ENCODE measurements around the gene GCH1. TPM values are rescaled to one million over a fixed set of nuclear protein-coding genes. Genes with fewer than 3 reads are reported as not detected.

Gene GCH1
- total RNA-seq, 2 experiments from 2014 or later: 18.4 to 20.4 TPM

- no peak for DNase-seq
- Histone ChIP-seq H3K4me1 (ENCODE audit: insufficient read depth, low read length) (no peaks in the 10 kb centered on the region), H3K9me3 (ENCODE audit: control insufficient read depth in 1 of 2, insufficient read depth in 1 of 2, low read length in 2 of 2) (peaks cover 7 to 20% of the 10 kb centered on the region in 2 experiments), H3K36me3 (ENCODE audit: insufficient read depth, low read length) (no peaks in the 10 kb centered on the region), H3K27ac (ENCODE audit: low read depth in 1 of 2, low read length in 2 of 2) (no peak overlapping the region), H3K4me3 (ENCODE audit: low read length) (no peak overlapping the region), H3K27me3 (ENCODE audit: control insufficient read depth in 1 of 2, insufficient read depth in 2 of 2, low read length in 2 of 2) (no peaks in the 10 kb centered on the region)
- intact Hi-C loops (cut with DNase I, micrococcal nuclease): no loop called here
- H3K4me3 Mint-ChIP-seq: no peak overlapping the region
- H3K4me1 Mint-ChIP-seq (ENCODE audit: low read depth): no peaks in the 10 kb centered on the region
- ChIA-PET POLR2A (interaction anchor here (1.0 kb wide), 1 partner anchor 10 kb away, joined by 3 read pairs; no protein-coding TSS in a partner anchor), CTCF (no interaction called here)
- no peaks in the 10 kb centered on the region for H3K36me3 Mint-ChIP-seq (ENCODE audit: low read depth)
- TF ChIP-seq CTCF (IDR thresholded peaks at IDR 0.05): no peak
- no peaks in the 10 kb centered on the region for H3K27me3 Mint-ChIP-seq
- no peak overlapping the region for H3K27ac Mint-ChIP-seq
- H3K9me3 Mint-ChIP-seq: peaks cover 19% of the 10 kb centered on the region
- ATAC-seq (ENCODE audit: poor library complexity): no peak
These were observed 74.6 kb downstream of the GCH1 start for GRCh38 chr14:54828037-54828436.

- intact Hi-C loops (cut with DNase I, micrococcal nuclease): no loop called here
- H3K4me1 ChIP-seq (ENCODE audit: insufficient read depth, low read length): no peaks in the 10 kb centered on the region
- ChIA-PET POLR2A (no interaction called here), CTCF (no interaction called here)
- no peaks in the 10 kb centered on the region for H3K27me3 ChIP-seq (ENCODE audit: control insufficient read depth in 1 of 2, insufficient read depth in 2 of 2, low read length in 2 of 2)
- H3K4me1 Mint-ChIP-seq (ENCODE audit: low read depth): no peaks in the 10 kb centered on the region
- no peak for DNase-seq
- H3K27ac Mint-ChIP-seq: no peak overlapping the region
- H3K36me3 Mint-ChIP-seq (ENCODE audit: low read depth): no peaks in the 10 kb centered on the region
- H3K9me3 ChIP-seq (ENCODE audit: control insufficient read depth in 1 of 2, insufficient read depth in 1 of 2, low read length in 2 of 2): peaks cover 5 to 13% of the 10 kb centered on the region in 2 experiments
- no peak overlapping the region for H3K4me3 Mint-ChIP-seq
- H3K9me3 Mint-ChIP-seq: peaks cover 15% of the 10 kb centered on the region
- no peak for ATAC-seq (ENCODE audit: poor library complexity)
- no peak overlapping the region for H3K27ac ChIP-seq (ENCODE audit: low read depth in 1 of 2, low read length in 2 of 2)
- H3K4me3 ChIP-seq (ENCODE audit: low read length): no peak overlapping the region
- peaks cover 8% of the 10 kb centered on the region for H3K27me3 Mint-ChIP-seq
- H3K36me3 ChIP-seq (ENCODE audit: insufficient read depth, low read length): no peaks in the 10 kb centered on the region
- no peak for TF ChIP-seq CTCF (IDR thresholded peaks at IDR 0.05)
These were observed 78.7 kb downstream of the GCH1 start for GRCh38 chr14:54823757-54824549.

- no peak for TF ChIP-seq CTCF (IDR thresholded peaks at IDR 0.05)
- H3K4me3 ChIP-seq (ENCODE audit: low read length): no peak overlapping the region
- Mint-ChIP-seq H3K27me3 (peaks cover 11% of the 10 kb centered on the region), H3K4me1 (ENCODE audit: low read depth) (no peaks in the 10 kb centered on the region), H3K9me3 (peaks cover 15% of the 10 kb centered on the region), H3K4me3 (no peak overlapping the region), H3K36me3 (ENCODE audit: low read depth) (no peaks in the 10 kb centered on the region), H3K27ac (no peak overlapping the region)
- POLR2A ChIA-PET: no interaction called here
- intact Hi-C loops (cut with DNase I, micrococcal nuclease): no loop called here
- ATAC-seq (ENCODE audit: poor library complexity): no peak
- peaks cover 5 to 13% of the 10 kb centered on the region in 2 experiments for H3K9me3 ChIP-seq (ENCODE audit: control insufficient read depth in 1 of 2, insufficient read depth in 1 of 2, low read length in 2 of 2)
- H3K27me3 ChIP-seq (ENCODE audit: control insufficient read depth in 1 of 2, insufficient read depth in 2 of 2, low read length in 2 of 2): no peaks in the 10 kb centered on the region
- no peaks in the 10 kb centered on the region for H3K4me1 ChIP-seq (ENCODE audit: insufficient read depth, low read length)
- H3K27ac ChIP-seq (ENCODE audit: low read depth in 1 of 2, low read length in 2 of 2): no peak overlapping the region
- H3K36me3 ChIP-seq (ENCODE audit: insufficient read depth, low read length): no peaks in the 10 kb centered on the region
- CTCF ChIA-PET: no interaction called here
- DNase-seq: no peak
These were observed 79.9 kb downstream of the GCH1 start for GRCh38 chr14:54822685-54823084.
